ENCODE results near the gene MSLN. TPM values are rescaled to one million over a fixed set of nuclear protein-coding genes. Genes with fewer than 3 reads are reported as not detected.
"Not testable (repeated sequence)": the region's sequence is repeated elsewhere in the genome, so short reads cannot be mapped to it uniquely, and the experiment has no call there.

The MSLN gene
- total RNA-seq, 2 donors from 2014 or later: not detected

- no peaks in the 10 kb centered on the region for H3K27me3 Mint-ChIP-seq
- no peaks in the 10 kb centered on the region for H3K9me3 Mint-ChIP-seq
- H3K4me3 Mint-ChIP-seq: peak overlapping the region; percentile 68
- peaks cover 11% of the 10 kb centered on the region for H3K4me1 Mint-ChIP-seq
- ATAC-seq (replicated peaks): no peak
- no peak overlapping the region for H3K27ac Mint-ChIP-seq
- H3K36me3 Mint-ChIP-seq (ENCODE audit: low read depth): peaks cover 44% of the 10 kb centered on the region
Observed at GRCh38 chr16:739560-740458, 20.7 kb upstream of the MSLN start.

- Mint-ChIP-seq H3K4me1 (peaks cover 7% of the 10 kb centered on the region), H3K27ac (no peak overlapping the region), H3K36me3 (ENCODE audit: low read depth) (peaks cover 38% of the 10 kb centered on the region), H3K9me3 (no peaks in the 10 kb centered on the region), H3K4me3 (peak overlapping the region; percentile 68), H3K27me3 (no peaks in the 10 kb centered on the region)
- no peak for ATAC-seq (replicated peaks)
Observed at GRCh38 chr16:740459-740763, 20.1 kb upstream of the MSLN start.

GRCh38 chr16:740764-741505, 19.6 kb upstream of the MSLN start, which contains the start of gene CIAO3:
CIAO3 (minus strand) TSS chr16:740997; CDS start chr16:740985, 12 bp downstream.
- no peaks in the 10 kb centered on the region for H3K9me3 Mint-ChIP-seq
- peak; percentile 63 for ATAC-seq (replicated peaks)
- peak within 1 kb of the TSS; percentile 50 for H3K27ac Mint-ChIP-seq
- H3K4me3 Mint-ChIP-seq: peak within 1 kb of the TSS; percentile 68
- H3K4me1 Mint-ChIP-seq: peaks cover 5% of the 10 kb centered on the region
- peaks cover 34% of the 10 kb centered on the region for H3K36me3 Mint-ChIP-seq (ENCODE audit: low read depth)
- H3K27me3 Mint-ChIP-seq: no peaks in the 10 kb centered on the region

GRCh38 chr16:741986-742629, 18.4 kb upstream of the MSLN start:
- H3K27me3 Mint-ChIP-seq: no peaks in the 10 kb centered on the region
- ATAC-seq (replicated peaks): no peak
- peak overlapping the region; percentile 50 for H3K27ac Mint-ChIP-seq
- no peaks in the 10 kb centered on the region for H3K4me1 Mint-ChIP-seq
- H3K4me3 Mint-ChIP-seq: peak overlapping the region; percentile 68
- H3K9me3 Mint-ChIP-seq: no peaks in the 10 kb centered on the region
- peaks cover 22% of the 10 kb centered on the region for H3K36me3 Mint-ChIP-seq (ENCODE audit: low read depth)

GRCh38 chr16:742894-743293, 17.6 kb upstream of the MSLN start:
- peaks cover 14% of the 10 kb centered on the region for H3K36me3 Mint-ChIP-seq (ENCODE audit: low read depth)
- ATAC-seq (replicated peaks); H3K27me3 Mint-ChIP-seq; H3K4me3 Mint-ChIP-seq; H3K4me1 Mint-ChIP-seq; H3K9me3 Mint-ChIP-seq; H3K27ac Mint-ChIP-seq: not testable (repeated sequence)

- ATAC-seq (replicated peaks): no peak
- H3K27me3 Mint-ChIP-seq: no peaks in the 10 kb centered on the region
- H3K4me3 Mint-ChIP-seq: no peak overlapping the region
- H3K9me3 Mint-ChIP-seq: no peaks in the 10 kb centered on the region
- H3K4me1 Mint-ChIP-seq: no peaks in the 10 kb centered on the region
- no peak overlapping the region for H3K27ac Mint-ChIP-seq
- peaks cover 6% of the 10 kb centered on the region for H3K36me3 Mint-ChIP-seq (ENCODE audit: low read depth)
Observed at GRCh38 chr16:743794-744500, 16.6 kb upstream of the MSLN start.

GRCh38 chr16:745739-746138, 14.8 kb upstream of the MSLN start:
- H3K4me1 Mint-ChIP-seq: no peaks in the 10 kb centered on the region
- no peak for ATAC-seq (replicated peaks)
- H3K4me3 Mint-ChIP-seq: no peak overlapping the region
- no peaks in the 10 kb centered on the region for H3K9me3 Mint-ChIP-seq
- H3K36me3 Mint-ChIP-seq (ENCODE audit: low read depth): no peaks in the 10 kb centered on the region
- no peaks in the 10 kb centered on the region for H3K27me3 Mint-ChIP-seq
- no peak overlapping the region for H3K27ac Mint-ChIP-seq

GRCh38 chr16:746637-747036, 13.9 kb upstream of the MSLN start:
- H3K4me1 Mint-ChIP-seq: no peaks in the 10 kb centered on the region
- H3K36me3 Mint-ChIP-seq (ENCODE audit: low read depth): no peaks in the 10 kb centered on the region
- H3K9me3 Mint-ChIP-seq: no peaks in the 10 kb centered on the region
- no peak overlapping the region for H3K4me3 Mint-ChIP-seq
- no peak overlapping the region for H3K27ac Mint-ChIP-seq
- ATAC-seq (replicated peaks): no peak
- H3K27me3 Mint-ChIP-seq: no peaks in the 10 kb centered on the region

GRCh38 chr16:747978-748746, 12.4 kb upstream of the MSLN start:
- no peak overlapping the region for H3K4me3 Mint-ChIP-seq
- no peaks in the 10 kb centered on the region for H3K36me3 Mint-ChIP-seq (ENCODE audit: low read depth)
- no peaks in the 10 kb centered on the region for H3K9me3 Mint-ChIP-seq
- H3K4me1 Mint-ChIP-seq: no peaks in the 10 kb centered on the region
- no peak overlapping the region for H3K27ac Mint-ChIP-seq
- no peak for ATAC-seq (replicated peaks)
- no peaks in the 10 kb centered on the region for H3K27me3 Mint-ChIP-seq

- Mint-ChIP-seq H3K4me1 (no peaks in the 10 kb centered on the region), H3K27ac (no peak overlapping the region), H3K4me3 (no peak overlapping the region), H3K36me3 (ENCODE audit: low read depth) (no peaks in the 10 kb centered on the region), H3K27me3 (no peaks in the 10 kb centered on the region), H3K9me3 (no peaks in the 10 kb centered on the region)
- no peak for ATAC-seq (replicated peaks)
Observed at GRCh38 chr16:749010-749409, 11.5 kb upstream of the MSLN start.

GRCh38 chr16:750485-750884, 10.0 kb upstream of the MSLN start:
- Mint-ChIP-seq H3K4me3 (no peak overlapping the region), H3K9me3 (no peaks in the 10 kb centered on the region), H3K27me3 (no peaks in the 10 kb centered on the region), H3K27ac (no peak overlapping the region), H3K36me3 (ENCODE audit: low read depth) (no peaks in the 10 kb centered on the region), H3K4me1 (no peaks in the 10 kb centered on the region)
- no peak for ATAC-seq (replicated peaks)

- H3K36me3 Mint-ChIP-seq (ENCODE audit: low read depth): no peaks in the 10 kb centered on the region
- no peak for ATAC-seq (replicated peaks)
- H3K4me1 Mint-ChIP-seq: no peaks in the 10 kb centered on the region
- no peaks in the 10 kb centered on the region for H3K27me3 Mint-ChIP-seq
- no peak overlapping the region for H3K27ac Mint-ChIP-seq
- no peak overlapping the region for H3K4me3 Mint-ChIP-seq
- H3K9me3 Mint-ChIP-seq: no peaks in the 10 kb centered on the region
Observed at GRCh38 chr16:751152-752006, 9.2 kb upstream of the MSLN start.

GRCh38 chr16:752007-752312, 8.6 kb upstream of the MSLN start:
- H3K27ac Mint-ChIP-seq: no peak overlapping the region
- H3K27me3 Mint-ChIP-seq: no peaks in the 10 kb centered on the region
- no peaks in the 10 kb centered on the region for H3K36me3 Mint-ChIP-seq (ENCODE audit: low read depth)
- no peaks in the 10 kb centered on the region for H3K9me3 Mint-ChIP-seq
- no peak overlapping the region for H3K4me3 Mint-ChIP-seq
- ATAC-seq (replicated peaks): no peak
- no peaks in the 10 kb centered on the region for H3K4me1 Mint-ChIP-seq
